ENCODE results near the gene CXCL11.
A peak's percentile ranks its signal among the peaks of the same experiment; 100 is the strongest.

Gene CXCL11

DNA sequence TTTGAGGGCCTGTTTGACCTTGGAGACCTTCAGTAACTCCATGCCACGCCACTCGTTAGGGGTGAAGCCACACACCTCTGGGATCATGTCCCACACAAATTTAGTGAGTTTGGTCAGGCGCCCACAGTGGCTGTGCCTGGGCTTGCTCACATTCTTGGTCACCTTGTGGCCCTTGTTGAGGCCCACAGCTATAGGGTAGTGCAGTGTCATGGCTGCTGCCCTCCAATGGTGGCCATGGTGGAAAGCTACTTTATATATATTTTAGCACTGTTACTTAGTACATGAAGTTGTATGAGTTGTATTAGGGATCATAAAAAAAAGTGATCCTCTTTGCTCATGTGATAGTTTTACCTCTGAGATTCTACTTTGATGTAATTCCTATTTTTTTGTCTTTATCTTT is 985 bp upstream of the CXCL11 start:
- H3K36me3 ChIP-seq (ENCODE audit: control insufficient read depth in 1 of 2, insufficient read depth in 2 of 2, low read length in 2 of 2), result no peaks in the 10 kb centered on the region
- no peak overlapping the region for H3K27ac ChIP-seq (ENCODE audit: low read length)
- H3K27me3 ChIP-seq (ENCODE audit: low read depth, low read length), result no peaks in the 10 kb centered on the region
- no peaks in the 10 kb centered on the region for H3K9me3 ChIP-seq (ENCODE audit: control insufficient read depth in 1 of 2, low read length in 2 of 2)
- H3K4me1 ChIP-seq (ENCODE audit: control insufficient read depth in 1 of 2, insufficient read depth in 2 of 2, low read length in 2 of 2), result no peaks in the 10 kb centered on the region
- no peak overlapping the region for H3K4me3 ChIP-seq (ENCODE audit: low read depth in 1 of 2, low read length in 2 of 2)

DNA sequence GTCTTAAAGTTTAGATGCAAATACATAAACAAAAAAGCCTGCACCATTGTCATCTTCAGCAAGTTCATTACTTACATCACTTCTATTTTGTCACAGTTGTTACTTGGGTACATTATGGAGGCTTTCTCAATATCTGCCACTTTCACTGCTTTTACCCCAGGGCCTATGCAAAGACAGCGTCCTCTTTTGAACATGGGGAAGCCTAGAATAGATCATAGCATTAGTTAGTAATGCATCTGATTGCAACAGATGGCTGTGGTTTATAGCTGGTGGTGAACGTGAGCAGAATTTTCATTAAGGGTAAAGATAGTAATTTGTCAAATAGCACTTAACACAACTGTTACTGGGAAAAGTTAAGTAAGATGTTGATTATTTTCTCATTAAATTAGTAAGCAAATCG is 729 bp downstream of the CXCL11 start:
- no peaks in the 10 kb centered on the region for H3K27me3 ChIP-seq (ENCODE audit: low read depth, low read length)
- no peak overlapping the region for H3K4me3 ChIP-seq (ENCODE audit: low read depth in 1 of 2, low read length in 2 of 2)
- no peak overlapping the region for H3K27ac ChIP-seq (ENCODE audit: low read length)
- no peaks in the 10 kb centered on the region for H3K36me3 ChIP-seq (ENCODE audit: control insufficient read depth in 1 of 2, insufficient read depth in 2 of 2, low read length in 2 of 2)
- H3K9me3 ChIP-seq (ENCODE audit: control insufficient read depth in 1 of 2, low read length in 2 of 2), result no peaks in the 10 kb centered on the region
- no peaks in the 10 kb centered on the region for H3K4me1 ChIP-seq (ENCODE audit: control insufficient read depth in 1 of 2, insufficient read depth in 2 of 2, low read length in 2 of 2)

DNA sequence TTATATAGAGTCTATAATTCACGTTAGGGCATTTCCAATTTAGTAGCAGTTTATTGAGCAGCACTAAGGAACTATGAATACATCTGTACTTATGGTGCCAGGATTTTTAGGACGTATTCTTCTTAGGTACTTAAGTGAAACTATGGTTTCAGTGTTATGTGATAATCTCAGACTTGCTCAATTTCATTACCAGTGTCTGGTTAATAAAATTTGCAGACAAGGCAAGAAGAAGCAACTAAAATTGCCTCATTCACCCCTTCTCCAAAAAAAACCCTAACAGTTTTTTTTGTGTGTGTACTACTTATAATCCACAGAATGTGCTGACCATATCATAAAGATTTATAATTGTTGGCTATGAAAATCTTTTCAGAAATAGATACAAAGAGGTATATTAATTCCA is 6.6 kb downstream of the CXCL11 start:
- Histone ChIP-seq H3K9me3 (ENCODE audit: control insufficient read depth in 1 of 2, low read length in 2 of 2) (no peaks in the 10 kb centered on the region), H3K4me3 (ENCODE audit: low read depth in 1 of 2, low read length in 2 of 2) (no peak overlapping the region), H3K27ac (ENCODE audit: low read length) (no peak overlapping the region), H3K27me3 (ENCODE audit: low read depth, low read length) (no peaks in the 10 kb centered on the region), H3K4me1 (ENCODE audit: control insufficient read depth in 1 of 2, insufficient read depth in 2 of 2, low read length in 2 of 2) (peaks cover 0 to 4% of the 10 kb centered on the region in 2 donors), H3K36me3 (ENCODE audit: control insufficient read depth in 1 of 2, insufficient read depth in 2 of 2, low read length in 2 of 2) (no peaks in the 10 kb centered on the region)

DNA sequence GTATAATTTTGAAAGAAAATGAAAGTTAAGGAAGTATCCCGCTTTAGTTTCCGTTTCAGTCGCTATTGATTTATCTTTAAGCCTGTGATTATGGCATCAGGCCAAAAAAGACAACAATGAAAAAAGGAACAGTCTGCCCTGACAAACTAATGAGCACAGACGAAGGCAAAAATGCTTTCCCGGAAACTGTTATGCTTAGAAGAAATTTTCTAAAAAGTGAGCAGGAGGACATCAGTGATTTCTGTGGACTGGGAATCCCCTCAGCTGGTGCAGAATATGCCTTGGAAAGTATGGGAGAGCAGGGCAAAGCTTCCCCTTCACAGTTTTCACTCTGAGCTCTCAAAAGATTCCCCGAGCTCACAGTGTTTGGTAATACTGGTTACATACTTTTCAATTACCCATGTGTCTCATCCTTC is 7.5 kb downstream of the CXCL11 start:
- H3K4me1 ChIP-seq (ENCODE audit: control insufficient read depth in 1 of 2, insufficient read depth in 2 of 2, low read length in 2 of 2), result peaks cover 4 to 5% of the 10 kb centered on the region in 2 donors
- no peaks in the 10 kb centered on the region for H3K36me3 ChIP-seq (ENCODE audit: control insufficient read depth in 1 of 2, insufficient read depth in 2 of 2, low read length in 2 of 2)
- peak overlapping the region; percentile 37 to 58 for H3K4me3 ChIP-seq (ENCODE audit: low read depth in 1 of 2, low read length in 2 of 2)
- H3K9me3 ChIP-seq (ENCODE audit: control insufficient read depth in 1 of 2, low read length in 2 of 2), result no peaks in the 10 kb centered on the region
- no peaks in the 10 kb centered on the region for H3K27me3 ChIP-seq (ENCODE audit: low read depth, low read length)
- no peak overlapping the region for H3K27ac ChIP-seq (ENCODE audit: low read length)

DNA sequence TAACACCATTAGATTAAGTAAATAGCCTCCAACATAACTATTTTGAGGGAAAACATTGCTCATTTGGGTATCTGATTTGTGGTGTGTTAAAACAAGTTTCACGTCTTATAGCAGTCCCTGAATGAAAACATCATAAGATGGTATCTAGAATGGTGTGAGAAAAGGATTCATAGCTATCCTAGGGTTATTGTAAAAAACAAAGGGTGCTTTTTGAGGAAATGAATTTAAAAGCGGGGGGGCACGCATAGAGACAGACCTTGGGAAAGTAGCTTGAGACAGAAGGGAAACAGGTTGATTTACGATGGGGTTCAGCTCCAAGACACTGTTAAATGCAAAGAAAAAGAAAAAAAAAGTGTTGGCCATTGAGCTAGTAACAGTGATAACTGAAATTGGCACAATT is 11.8 kb downstream of the CXCL11 start:
- Histone ChIP-seq H3K36me3 (ENCODE audit: control insufficient read depth in 1 of 2, insufficient read depth in 2 of 2, low read length in 2 of 2) (no peaks in the 10 kb centered on the region), H3K27ac (ENCODE audit: low read length) (no peak overlapping the region), H3K9me3 (ENCODE audit: control insufficient read depth in 1 of 2, low read length in 2 of 2) (no peaks in the 10 kb centered on the region), H3K4me1 (ENCODE audit: control insufficient read depth in 1 of 2, insufficient read depth in 2 of 2, low read length in 2 of 2) (peaks cover 4 to 5% of the 10 kb centered on the region in 2 donors), H3K4me3 (ENCODE audit: low read depth in 1 of 2, low read length in 2 of 2) (no peak overlapping the region), H3K27me3 (ENCODE audit: low read depth, low read length) (no peaks in the 10 kb centered on the region)

DNA sequence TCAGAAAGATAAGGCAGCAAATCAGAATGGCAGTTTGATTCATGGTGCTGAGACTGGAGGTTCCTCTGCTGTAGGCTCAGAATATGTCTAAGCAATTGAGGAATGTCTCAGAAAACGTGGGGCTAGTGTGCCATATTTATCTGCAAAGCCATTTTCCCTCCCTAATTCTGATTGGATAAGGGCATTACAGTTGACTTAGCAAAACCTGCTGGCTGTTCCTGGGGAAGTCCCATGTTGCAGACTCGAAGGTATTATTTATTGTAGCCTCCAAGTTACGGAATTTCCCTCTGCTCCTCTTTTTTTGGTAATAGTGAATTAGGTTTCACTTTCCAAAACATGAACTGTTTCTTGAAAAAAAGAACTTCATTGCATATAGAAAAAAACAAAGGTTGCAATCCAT is 12.5 kb downstream of the CXCL11 start, which contains the start of gene CXCL10:
TSS of gene CXCL10 (minus strand) at position 109 of the 400 bp plus-strand sequence. CDS start at position 43, 66 bp downstream.
- Histone ChIP-seq H3K9me3 (ENCODE audit: control insufficient read depth in 1 of 2, low read length in 2 of 2) (no peaks in the 10 kb centered on the region), H3K27me3 (ENCODE audit: low read depth, low read length) (no peaks in the 10 kb centered on the region), H3K27ac (ENCODE audit: low read length) (no peak within 1 kb of the TSS), H3K36me3 (ENCODE audit: control insufficient read depth in 1 of 2, insufficient read depth in 2 of 2, low read length in 2 of 2) (no peaks in the 10 kb centered on the region), H3K4me3 (ENCODE audit: low read depth in 1 of 2, low read length in 2 of 2) (no peak within 1 kb of the TSS), H3K4me1 (ENCODE audit: control insufficient read depth in 1 of 2, insufficient read depth in 2 of 2, low read length in 2 of 2) (peaks cover 0 to 5% of the 10 kb centered on the region in 2 donors)

DNA sequence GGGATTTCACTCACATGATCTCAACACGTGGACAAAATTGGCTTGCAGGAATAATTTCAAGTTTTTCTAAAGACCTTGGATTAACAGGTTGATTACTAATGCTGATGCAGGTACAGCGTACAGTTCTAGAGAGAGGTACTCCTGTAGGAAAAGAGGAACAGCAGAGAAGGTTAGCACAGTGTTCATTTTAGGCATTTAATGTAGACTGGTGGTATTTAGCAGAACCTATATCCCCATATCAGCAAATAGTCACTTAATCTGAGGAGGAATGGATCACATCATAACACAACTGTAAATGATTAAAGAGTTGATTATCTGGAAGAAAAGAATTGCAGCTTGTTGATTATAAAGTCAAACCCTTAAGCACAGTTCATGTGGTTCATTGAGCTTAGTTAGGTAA is 13.2 kb downstream of the CXCL11 start:
- H3K36me3 ChIP-seq (ENCODE audit: control insufficient read depth in 1 of 2, insufficient read depth in 2 of 2, low read length in 2 of 2), result no peaks in the 10 kb centered on the region
- H3K27me3 ChIP-seq (ENCODE audit: low read depth, low read length), result no peaks in the 10 kb centered on the region
- H3K4me3 ChIP-seq (ENCODE audit: low read depth in 1 of 2, low read length in 2 of 2), result no peak overlapping the region
- H3K27ac ChIP-seq (ENCODE audit: low read length), result no peak overlapping the region
- no peaks in the 10 kb centered on the region for H3K9me3 ChIP-seq (ENCODE audit: control insufficient read depth in 1 of 2, low read length in 2 of 2)
- H3K4me1 ChIP-seq (ENCODE audit: control insufficient read depth in 1 of 2, insufficient read depth in 2 of 2, low read length in 2 of 2), result peaks cover 0 to 5% of the 10 kb centered on the region in 2 donors

DNA sequence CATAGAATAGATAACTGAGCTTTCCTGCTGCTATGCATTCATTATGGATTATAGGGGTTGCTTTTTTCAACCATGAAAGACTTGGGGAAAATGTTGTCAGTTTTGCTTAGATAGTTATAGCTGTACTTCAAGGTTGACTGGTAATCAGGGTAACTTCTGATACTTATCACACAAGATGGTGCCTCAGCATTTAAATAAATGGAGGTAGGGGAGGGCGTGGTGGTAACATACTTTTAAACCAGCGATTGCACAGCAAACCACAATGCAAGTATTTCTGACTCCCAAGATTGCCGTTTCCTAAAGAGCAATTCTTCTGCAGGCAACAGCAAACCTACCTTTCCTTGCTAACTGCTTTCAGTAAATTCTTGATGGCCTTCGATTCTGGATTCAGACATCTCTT is 13.8 kb downstream of the CXCL11 start:
- H3K27ac ChIP-seq (ENCODE audit: low read length), result no peak overlapping the region
- H3K27me3 ChIP-seq (ENCODE audit: low read depth, low read length), result no peaks in the 10 kb centered on the region
- no peaks in the 10 kb centered on the region for H3K9me3 ChIP-seq (ENCODE audit: control insufficient read depth in 1 of 2, low read length in 2 of 2)
- no peaks in the 10 kb centered on the region for H3K36me3 ChIP-seq (ENCODE audit: control insufficient read depth in 1 of 2, insufficient read depth in 2 of 2, low read length in 2 of 2)
- no peak overlapping the region for H3K4me3 ChIP-seq (ENCODE audit: low read depth in 1 of 2, low read length in 2 of 2)
- peaks cover 0 to 5% of the 10 kb centered on the region in 2 donors for H3K4me1 ChIP-seq (ENCODE audit: control insufficient read depth in 1 of 2, insufficient read depth in 2 of 2, low read length in 2 of 2)

DNA sequence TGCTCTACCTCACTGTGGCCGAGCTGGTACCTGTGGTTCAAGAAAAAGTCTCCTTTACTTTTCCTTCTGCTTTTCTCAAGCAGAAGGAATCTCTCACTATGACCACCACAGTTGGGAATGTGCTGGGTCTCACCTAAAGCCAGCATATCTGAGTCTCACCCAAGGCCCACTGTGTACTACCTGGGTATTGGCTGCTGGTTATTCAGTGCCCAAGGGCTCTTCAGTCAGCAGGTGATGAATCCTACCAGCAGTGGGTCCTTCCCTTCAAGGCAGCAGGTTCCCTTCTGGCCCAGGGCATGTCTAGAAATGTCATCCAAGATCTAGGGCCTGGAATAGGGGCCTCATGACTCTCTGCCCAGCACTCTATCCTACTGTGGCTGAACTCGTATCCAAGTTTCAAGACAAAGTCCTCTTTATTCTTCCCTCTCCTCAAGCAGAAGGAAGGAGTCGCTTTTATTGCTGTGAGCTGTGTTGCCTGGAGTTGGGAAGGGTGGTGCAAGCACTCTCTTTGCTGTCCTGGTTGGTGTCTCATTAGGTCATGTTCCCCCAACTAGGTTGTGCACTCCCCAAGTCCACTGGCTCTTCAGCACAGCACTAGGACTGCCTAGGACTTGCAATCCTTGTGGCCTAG is 18.7 kb downstream of the CXCL11 start:
- Histone ChIP-seq H3K4me3 (ENCODE audit: low read depth in 1 of 2, low read length in 2 of 2) (no peak overlapping the region), H3K9me3 (ENCODE audit: control insufficient read depth in 1 of 2, low read length in 2 of 2) (no peaks in the 10 kb centered on the region), H3K27ac (ENCODE audit: low read length) (no peak overlapping the region), H3K4me1 (ENCODE audit: control insufficient read depth in 1 of 2, insufficient read depth in 2 of 2, low read length in 2 of 2) (peaks cover 0 to 6% of the 10 kb centered on the region in 2 donors), H3K36me3 (ENCODE audit: control insufficient read depth in 1 of 2, insufficient read depth in 2 of 2, low read length in 2 of 2) (no peaks in the 10 kb centered on the region), H3K27me3 (ENCODE audit: low read depth, low read length) (no peaks in the 10 kb centered on the region)

DNA sequence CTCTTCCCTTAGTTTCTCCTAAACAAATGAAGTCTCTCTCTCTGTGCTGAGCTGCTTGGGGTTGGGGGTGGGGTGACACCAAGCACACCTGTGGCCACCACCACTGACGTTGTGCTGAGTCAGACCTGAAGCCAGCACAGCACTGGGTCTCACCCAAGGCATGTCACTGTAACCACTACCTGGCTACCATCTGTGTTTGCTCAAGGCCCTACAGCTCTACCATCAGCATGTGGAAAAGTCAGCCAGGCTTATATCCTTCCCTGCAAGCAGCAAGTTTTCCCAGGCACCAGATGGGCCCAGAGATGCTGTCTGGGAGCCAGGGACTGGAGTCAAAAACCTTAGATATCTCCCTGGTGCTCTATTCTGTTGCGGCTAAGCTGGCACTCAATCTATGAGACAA is 19.5 kb downstream of the CXCL11 start:
- Histone ChIP-seq H3K9me3 (ENCODE audit: control insufficient read depth in 1 of 2, low read length in 2 of 2) (no peaks in the 10 kb centered on the region), H3K27ac (ENCODE audit: low read length) (no peak overlapping the region), H3K36me3 (ENCODE audit: control insufficient read depth in 1 of 2, insufficient read depth in 2 of 2, low read length in 2 of 2) (no peaks in the 10 kb centered on the region), H3K4me1 (ENCODE audit: control insufficient read depth in 1 of 2, insufficient read depth in 2 of 2, low read length in 2 of 2) (peaks cover 0 to 6% of the 10 kb centered on the region in 2 donors), H3K4me3 (ENCODE audit: low read depth in 1 of 2, low read length in 2 of 2) (no peak overlapping the region), H3K27me3 (ENCODE audit: low read depth, low read length) (no peaks in the 10 kb centered on the region)

DNA sequence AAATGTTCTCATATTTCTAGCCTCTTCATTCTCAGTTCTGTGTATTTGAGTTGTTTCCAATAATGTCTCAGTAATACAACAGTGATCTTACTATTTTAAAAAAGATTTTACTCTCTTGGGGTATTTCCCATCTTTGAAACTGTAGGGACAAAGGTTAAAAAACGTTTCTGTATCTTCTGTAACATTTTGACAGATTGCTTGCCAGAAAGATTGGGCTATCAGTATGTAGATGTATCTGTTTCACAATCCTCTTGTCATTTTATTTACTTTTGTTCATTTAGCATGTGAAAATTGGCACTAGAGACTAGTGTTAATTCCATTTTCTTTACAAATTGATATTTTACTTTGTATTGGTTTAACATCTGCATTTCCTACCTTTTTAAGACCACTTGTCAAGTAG is 22.3 kb downstream of the CXCL11 start:
- Histone ChIP-seq H3K36me3 (ENCODE audit: control insufficient read depth in 1 of 2, insufficient read depth in 2 of 2, low read length in 2 of 2) (no peaks in the 10 kb centered on the region), H3K4me3 (ENCODE audit: low read depth in 1 of 2, low read length in 2 of 2) (no peak overlapping the region), H3K27me3 (ENCODE audit: low read depth, low read length) (no peaks in the 10 kb centered on the region), H3K4me1 (ENCODE audit: control insufficient read depth in 1 of 2, insufficient read depth in 2 of 2, low read length in 2 of 2) (peaks cover 0 to 6% of the 10 kb centered on the region in 2 donors), H3K9me3 (ENCODE audit: control insufficient read depth in 1 of 2, low read length in 2 of 2) (no peaks in the 10 kb centered on the region), H3K27ac (ENCODE audit: low read length) (no peak overlapping the region)

DNA sequence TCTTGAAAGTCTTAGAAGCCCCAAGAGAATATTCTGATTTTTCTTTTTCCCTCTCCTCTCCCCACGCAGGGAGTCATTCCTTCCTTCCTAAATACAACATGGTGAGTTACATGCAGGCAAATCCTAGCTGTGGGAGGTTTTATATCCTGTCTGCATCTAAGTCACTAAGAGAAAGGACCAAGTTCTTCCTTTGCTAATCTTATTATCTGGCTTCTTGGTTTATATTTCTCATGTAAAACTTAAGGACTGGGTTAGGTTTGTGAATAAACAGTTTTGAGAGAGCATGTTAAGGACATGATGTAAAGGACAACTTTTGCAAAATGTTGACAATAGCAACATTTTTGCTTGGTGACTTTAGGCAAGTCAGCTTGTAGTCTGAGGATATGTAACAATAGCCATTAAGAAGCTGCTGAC is 23.5 kb downstream of the CXCL11 start:
- H3K27me3 ChIP-seq (ENCODE audit: low read depth, low read length), result no peaks in the 10 kb centered on the region
- no peaks in the 10 kb centered on the region for H3K9me3 ChIP-seq (ENCODE audit: control insufficient read depth in 1 of 2, low read length in 2 of 2)
- H3K4me3 ChIP-seq (ENCODE audit: low read depth in 1 of 2, low read length in 2 of 2), result peak overlapping the region in 1 of 2 donors; percentile 26
- no peaks in the 10 kb centered on the region for H3K36me3 ChIP-seq (ENCODE audit: control insufficient read depth in 1 of 2, insufficient read depth in 2 of 2, low read length in 2 of 2)
- peaks cover 0 to 6% of the 10 kb centered on the region in 2 donors for H3K4me1 ChIP-seq (ENCODE audit: control insufficient read depth in 1 of 2, insufficient read depth in 2 of 2, low read length in 2 of 2)
- peak overlapping the region; percentile 80 for H3K27ac ChIP-seq (ENCODE audit: low read length)

Data from muscle layer of duodenum (tissue), 2 donors.